ENCODE data around the gene WWC2.
A peak's percentile ranks its signal among the peaks of the same experiment; 100 is the strongest.

The WWC2 gene

GRCh38 chr4:183163135-183163534 lies 64.1 kb downstream of the WWC2 start:
- intact Hi-C loops (cut with DNase I) = no loop called here
- DNase-seq = no peak

DNA sequence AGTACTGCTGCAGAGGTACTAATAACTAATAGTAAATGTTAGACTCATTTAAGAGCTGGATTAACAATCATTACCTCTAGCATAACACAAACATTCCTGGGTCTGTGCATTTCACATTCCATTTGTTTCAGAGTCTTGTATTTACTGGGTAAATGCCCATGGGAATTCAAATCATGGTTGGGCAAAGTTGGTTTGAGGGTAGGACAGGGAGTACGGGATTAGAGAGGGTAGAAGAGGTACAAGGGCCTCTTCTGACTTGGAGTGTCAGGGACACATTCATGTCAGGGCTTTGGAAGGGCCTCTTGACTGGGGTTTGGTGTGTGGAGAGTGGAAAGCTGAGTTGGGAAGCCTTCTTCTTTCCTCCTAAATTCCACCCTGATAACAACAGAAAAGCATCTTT lies 65.9 kb downstream of the WWC2 start:
- intact Hi-C loops (cut with DNase I) = no loop called here
- no peak for DNase-seq

GRCh38 chr4:183165376-183165775 lies 66.3 kb downstream of the WWC2 start:
- intact Hi-C loops (cut with DNase I) = no loop called here
- no peak for DNase-seq

GRCh38 chr4:183170894-183171293 lies 71.8 kb downstream of the WWC2 start:
- intact Hi-C loops (cut with DNase I) = no loop called here
- DNase-seq = no peak

DNA sequence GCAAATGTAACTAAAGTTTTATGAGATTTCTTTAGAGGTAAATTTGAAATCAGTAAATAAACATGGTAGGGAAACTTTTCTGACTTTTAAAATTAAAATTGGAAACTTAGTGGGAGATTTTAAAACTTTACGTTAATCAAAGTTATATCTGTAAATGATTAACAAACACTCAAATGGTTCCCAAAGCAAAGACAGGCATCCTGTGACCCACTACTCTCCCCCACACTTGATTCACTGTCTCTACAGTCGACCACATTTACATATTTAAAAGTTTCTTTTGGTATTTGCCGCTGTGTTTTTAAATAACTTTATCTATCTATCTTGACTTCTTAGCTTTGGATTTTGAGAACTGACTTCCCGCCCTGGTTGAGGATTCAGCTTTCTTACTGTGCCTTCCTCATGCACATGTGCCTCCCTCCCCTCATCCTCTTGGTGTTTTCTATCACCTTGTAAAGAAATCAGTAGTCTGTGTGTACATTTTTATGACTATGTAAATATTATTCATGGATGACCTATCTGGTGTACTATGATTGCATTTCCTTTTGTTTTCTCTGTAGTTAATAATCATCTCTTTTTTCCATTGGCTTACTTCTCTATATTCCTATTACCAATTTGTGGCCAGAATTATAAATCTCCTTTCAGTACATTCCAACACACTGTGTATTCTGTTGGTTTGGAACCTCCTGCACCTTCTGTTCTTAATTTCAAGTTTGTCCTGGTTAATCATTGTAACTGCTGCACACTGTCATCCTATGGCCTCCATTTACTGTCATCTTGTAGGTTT lies 72.6 kb downstream of the WWC2 start:
- intact Hi-C loops (cut with DNase I) = no loop called here
- no peak for DNase-seq

GRCh38 chr4:183172881-183173280 lies 73.8 kb downstream of the WWC2 start:
- intact Hi-C loops (cut with DNase I) = no loop called here
- no peak for DNase-seq

GRCh38 chr4:183173580-183174526 lies 74.8 kb downstream of the WWC2 start:
- peak in 1 of 10 donors; percentile 51 for DNase-seq
- intact Hi-C loops (cut with DNase I) = no loop called here

DNA sequence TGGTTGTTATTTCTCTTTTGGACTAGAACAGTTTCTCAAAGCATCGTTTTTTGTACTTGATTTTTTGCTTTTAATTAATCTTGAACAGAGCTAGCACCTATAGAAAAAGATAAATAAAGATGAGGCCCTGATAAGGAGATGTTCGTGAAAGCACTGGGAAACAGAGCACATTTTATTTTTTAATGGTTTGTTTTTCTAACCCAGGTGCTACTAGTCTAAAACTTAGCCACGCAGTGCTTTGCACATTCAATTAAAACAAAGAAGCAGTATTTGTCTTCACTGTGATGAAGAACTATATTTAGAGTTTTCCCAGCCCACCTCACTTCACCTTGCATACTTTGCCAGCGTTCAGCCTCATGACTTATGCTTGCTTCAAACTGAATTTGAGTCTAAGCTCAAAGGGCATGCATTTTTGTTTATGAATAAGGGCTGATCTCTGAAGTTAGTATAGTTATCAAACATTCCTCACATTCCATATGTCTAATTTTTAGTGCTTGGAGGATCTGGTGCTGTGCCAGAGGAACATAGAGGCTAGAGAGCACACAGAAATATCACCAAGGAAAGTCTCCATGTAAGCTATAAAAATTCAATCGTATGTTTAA lies 76.7 kb downstream of the WWC2 start:
- intact Hi-C loops (cut with DNase I) = no loop called here
- DNase-seq = no peak

DNA sequence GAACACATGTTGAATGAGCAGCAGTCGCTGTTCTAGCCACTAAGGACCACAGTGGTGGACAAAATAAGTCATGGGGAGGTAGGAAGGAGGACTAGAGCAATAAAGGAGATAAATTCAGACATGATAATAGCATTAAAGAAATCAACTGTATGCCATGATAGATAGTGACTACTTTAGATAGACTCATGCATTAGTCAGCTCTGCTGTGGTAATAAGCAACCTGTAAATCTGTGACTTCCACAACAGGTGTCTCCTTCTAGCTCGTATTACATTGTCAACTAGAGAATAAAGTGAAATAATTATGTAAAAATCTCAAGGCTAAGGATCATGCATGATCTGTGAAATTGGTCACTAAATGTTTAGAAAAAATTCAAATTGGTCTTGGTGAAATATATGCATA lies 77.9 kb downstream of the WWC2 start:
- no peak for DNase-seq
- intact Hi-C loops (cut with DNase I) = no loop called here

DNA sequence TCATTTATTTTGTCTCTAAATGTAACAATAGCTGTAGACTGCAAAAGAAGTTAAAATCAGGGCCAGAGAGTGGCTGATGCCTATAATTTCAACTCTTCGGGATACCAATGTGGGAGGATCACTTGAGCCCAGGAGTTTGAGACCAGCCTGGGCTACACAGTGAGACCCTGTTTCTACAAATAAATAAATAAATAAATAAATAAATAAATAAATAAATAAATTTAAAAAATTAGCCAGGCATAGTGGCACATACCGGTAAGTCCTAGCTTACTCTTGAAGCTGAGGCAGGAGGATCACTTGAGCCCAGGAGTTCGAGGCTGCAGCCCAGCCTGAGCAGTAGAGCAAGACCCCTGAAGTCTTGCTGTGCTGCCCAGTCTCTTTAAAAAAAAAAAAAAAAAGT lies 79.1 kb downstream of the WWC2 start:
- peak in 1 of 10 donors; percentile 50 for DNase-seq
- intact Hi-C loops (cut with DNase I) = no loop called here

DNA sequence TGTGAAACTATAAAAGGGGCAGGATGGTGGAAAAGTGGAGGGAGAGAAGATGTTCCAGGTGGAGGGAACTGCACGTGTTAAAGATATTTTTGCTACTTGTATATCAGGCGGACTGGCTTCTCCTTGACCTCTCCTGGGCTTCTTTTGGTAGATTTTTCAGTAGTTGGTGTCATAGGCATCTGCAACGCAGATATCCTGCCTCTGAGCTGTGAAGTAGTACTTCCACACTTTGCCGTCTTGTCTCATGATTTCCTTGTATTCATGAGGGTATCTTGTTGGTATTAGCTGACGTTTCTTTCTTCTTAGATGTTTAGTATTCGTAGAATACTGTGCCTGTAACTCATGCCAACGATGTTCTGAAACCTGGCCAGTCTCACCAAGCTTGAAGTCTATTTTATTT lies 81.0 kb downstream of the WWC2 start:
- intact Hi-C loops (cut with DNase I) = no loop called here
- no peak for DNase-seq

GRCh38 chr4:183180621-183181020 lies 81.6 kb downstream of the WWC2 start:
- DNase-seq = no peak
- intact Hi-C loops (cut with DNase I) = no loop called here

- intact Hi-C loops (cut with DNase I) = no loop called here
- no peak for DNase-seq
Observed at GRCh38 chr4:183181081-183181480, 82.0 kb downstream of the WWC2 start.

GRCh38 chr4:183182873-183183725 lies 84.0 kb downstream of the WWC2 start:
- DNase-seq = peak in 1 of 10 donors; percentile 12
- intact Hi-C loops (cut with DNase I) = no loop called here

- no peak for DNase-seq
Observed at GRCh38 chr4:183183906-183184535, 85.0 kb downstream of the WWC2 start.

GRCh38 chr4:183185018-183185417 lies 86.0 kb downstream of the WWC2 start:
- DNase-seq = no peak
- intact Hi-C loops (cut with DNase I) = no loop called here

More at GRCh38 chr4:183183906-183184535, 85.0 kb downstream of the WWC2 start:
- intact Hi-C loops (cut with DNase I) = no loop called here

DNA sequence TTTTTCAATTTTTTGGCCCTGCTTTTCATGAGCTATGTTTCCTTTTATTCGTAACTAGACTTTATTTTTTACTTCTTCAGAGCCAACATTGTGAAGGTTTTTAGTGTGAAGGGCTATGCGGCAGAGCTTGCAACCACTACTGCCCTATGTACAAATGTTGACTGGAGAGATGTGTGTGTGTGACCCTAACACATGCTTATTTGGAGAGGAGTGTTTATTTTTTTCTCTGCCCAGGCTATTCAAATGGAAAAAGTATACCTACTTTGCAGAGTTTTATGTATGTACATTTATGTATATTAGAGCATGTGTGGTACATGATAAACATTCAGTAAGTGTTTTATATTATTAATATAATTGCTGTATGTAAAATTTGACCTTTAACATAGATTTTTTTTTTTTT lies 86.5 kb downstream of the WWC2 start:
- DNase-seq = no peak
- intact Hi-C loops (cut with DNase I) = no loop called here

GRCh38 chr4:183186813-183187212 lies 87.8 kb downstream of the WWC2 start:
- intact Hi-C loops (cut with DNase I) = no loop called here
- DNase-seq = no peak

DNA sequence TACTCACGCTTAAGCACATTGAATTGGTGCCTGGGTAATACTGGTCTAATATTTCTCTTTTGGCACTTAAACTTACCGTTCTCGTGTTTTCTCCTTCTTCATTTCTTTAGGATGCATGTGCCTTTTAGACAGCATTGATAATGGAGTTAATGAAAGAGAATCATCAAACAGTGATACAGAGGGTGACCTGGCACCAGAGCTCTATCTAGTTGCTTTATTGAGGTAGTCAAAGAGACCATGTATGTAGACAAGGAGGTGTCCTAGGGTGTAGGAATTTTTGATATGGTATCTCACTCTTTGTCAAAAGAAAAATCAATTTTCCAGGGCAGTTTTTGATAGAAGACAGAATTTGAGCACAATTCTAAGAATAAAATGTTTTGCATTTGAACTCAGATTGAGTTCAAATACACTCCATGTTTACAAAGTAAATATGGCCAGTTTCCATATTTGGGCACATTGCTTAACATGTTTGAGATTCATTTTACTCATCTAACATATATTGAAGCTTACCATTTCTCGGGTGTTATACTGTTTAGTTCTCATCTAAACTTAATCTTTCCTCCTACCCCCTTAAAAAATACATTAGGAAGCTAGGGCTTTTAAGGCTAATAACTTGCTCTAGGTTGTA lies 92.0 kb downstream of the WWC2 start:
- intact Hi-C loops (cut with DNase I) = no loop called here

More for the DNA sequence above, 92.0 kb downstream of the WWC2 start:
- DNase-seq = no peak

All from posterior cingulate gyrus (tissue), 11 donors.